ENCODE results near the gene CYP4F11.

- TF ChIP-seq CTCF (IDR thresholded peaks at IDR 0.05) (no peak), POLR2A (IDR thresholded peaks at IDR 0.05) (no peak)
Observed at GRCh38 chr19:15979293-15979692, 45.0 kb upstream of the CYP4F11 start.
